WTC11 (cell line): Measurements from ENCODE around the gene RAP1GAP. TPM values are rescaled to one million over a fixed set of nuclear protein-coding genes. Genes with fewer than 3 reads are reported as not detected.
A peak's percentile ranks its signal among the peaks of the same experiment; 100 is the strongest.

Experiments used
- ATAC-seq: fragments of 200-7000 bp; cut with Tn5 transposase; 2 replicates; pipeline ENCODE4 v1.10.0; 2021; ENCODE audit warnings: mild to moderate bottlenecking, moderate library complexity
- CTCF ChIA-PET: fragments of 300-600 bp; sonication (Branson Sonifier 250); formaldehyde crosslinking; loops from one replicate; lab custom pipeline; 2021; ENCODE audit warnings: antibody characterized with exemption; lab: Charles Lee
- POLR2A ChIA-PET: fragments of 350-600 bp; sonication (Branson Sonifier 250); formaldehyde crosslinking; loops from one replicate; lab custom pipeline; 2021; ENCODE audit warnings: antibody characterized with exemption; lab: Charles Lee
- DNase-seq: peaks from one replicate; pipeline ENCODE4 v3.0.0; 2021; ENCODE audit warnings: low spot score
- H3K27ac Mint-ChIP-seq: 2 replicates; pipeline ENCODE4 v1.8.0; 2021; ENCODE audit warnings: mixed read lengths
- H3K27me3 Mint-ChIP-seq: 2 replicates; pipeline ENCODE4 v1.8.0; 2021; ENCODE audit warnings: low read depth, mild to moderate bottlenecking, moderate library complexity, mixed read lengths
- H3K36me3 Mint-ChIP-seq: 2 replicates; pipeline ENCODE4 v1.8.0; 2021; ENCODE audit warnings: mixed read lengths
- H3K4me1 Mint-ChIP-seq: 2 replicates; pipeline ENCODE4 v1.8.0; 2022; ENCODE audit warnings: mixed read lengths
- H3K4me3 Mint-ChIP-seq: 2 replicates; pipeline ENCODE4 v1.8.0; 2021; ENCODE audit warnings: mild to moderate bottlenecking, moderate library complexity, mixed read lengths
- H3K9me3 Mint-ChIP-seq: 2 replicates; pipeline ENCODE4 v1.8.0; 2021; ENCODE audit warnings: mixed read lengths
- ARID4B ChIP-seq: sonication (generic); formaldehyde crosslinking; IDR thresholded peaks from 2 replicates; pipeline ENCODE4 v1.8.0; 2023; ENCODE audit warnings: missing genetic modification reagents, mild to moderate bottlenecking, borderline replicate concordance
- ATF2 ChIP-seq: sonication (generic); formaldehyde crosslinking; IDR thresholded peaks from 2 replicates; pipeline ENCODE4 v1.8.1; 2022; ENCODE audit warnings: low read depth, missing genetic modification reagents, borderline replicate concordance
- ATF3 ChIP-seq: sonication (generic); formaldehyde crosslinking; conservative IDR thresholded peaks from 2 replicates; pipeline ENCODE4 v1.8.1; 2022; ENCODE audit warnings: mild to moderate bottlenecking, missing genetic modification reagents
- CTCF ChIP-seq: fragments of 200-600 bp; IDR thresholded peaks from 2 replicates; pipeline ENCODE4 v1.8.0; 2022; ENCODE audit warnings: antibody characterized with exemption
- E2F1 ChIP-seq: sonication (generic); formaldehyde crosslinking; IDR thresholded peaks from 2 replicates; pipeline ENCODE4 v1.8.0; 2022; ENCODE audit warnings: mild to moderate bottlenecking, missing genetic modification reagents
- E2F5 ChIP-seq: sonication (generic); formaldehyde crosslinking; IDR thresholded peaks from 2 replicates; pipeline ENCODE4 v1.8.1; 2022; ENCODE audit warnings: mild to moderate bottlenecking, moderate library complexity, missing genetic modification reagents
- FOXP1 ChIP-seq: sonication (generic); formaldehyde crosslinking; IDR thresholded peaks from 2 replicates; pipeline ENCODE4 v1.8.0; 2022; ENCODE audit warnings: missing genetic modification reagents, mild to moderate bottlenecking, moderate library complexity, borderline replicate concordance
- HMGA2 ChIP-seq: fragments of 250-450 bp; sonication (Bioruptor Pico); IDR thresholded peaks from 2 replicates; pipeline ENCODE4 v1.4.0; 2021; ENCODE audit warnings: mild to moderate bottlenecking, moderate library complexity
- JAZF1 ChIP-seq: fragments of 250-450 bp; sonication (Bioruptor Pico); IDR thresholded peaks from 2 replicates; pipeline ENCODE4 v1.9.0; 2021; ENCODE audit warnings: moderate library complexity, mild to moderate bottlenecking, inconsistent platforms
- KAT7 ChIP-seq: sonication (generic); formaldehyde crosslinking; IDR thresholded peaks from 2 replicates; pipeline ENCODE4 v1.8.1; 2023; ENCODE audit warnings: missing genetic modification reagents, mild to moderate bottlenecking, borderline replicate concordance
- NFYB ChIP-seq: sonication (generic); formaldehyde crosslinking; conservative IDR thresholded peaks from 2 replicates; pipeline ENCODE4 v1.8.0; 2022; ENCODE audit warnings: low read depth, missing genetic modification reagents
- NR2C2 ChIP-seq: sonication (generic); formaldehyde crosslinking; IDR thresholded peaks from 2 replicates; pipeline ENCODE4 v1.8.0; 2022; ENCODE audit warnings: mild to moderate bottlenecking, missing genetic modification reagents
- NR3C1 ChIP-seq: sonication (generic); formaldehyde crosslinking; conservative IDR thresholded peaks from 2 replicates; pipeline ENCODE4 v1.8.1; 2023; ENCODE audit warnings: low read depth, mild to moderate bottlenecking, missing genetic modification reagents
- PRRX2 ChIP-seq: fragments of 250-450 bp; sonication (Bioruptor Pico); IDR thresholded peaks from 2 replicates; pipeline ENCODE4 v1.8.0; 2021; ENCODE audit warnings: mild to moderate bottlenecking
- RELA ChIP-seq: sonication (generic); formaldehyde crosslinking; IDR thresholded peaks from 2 replicates; pipeline ENCODE4 v1.8.1; 2022; ENCODE audit warnings: missing genetic modification reagents, mild to moderate bottlenecking, borderline replicate concordance
- ZMAT4 ChIP-seq: fragments of 250-450 bp; sonication (Bioruptor Pico); IDR thresholded peaks from 2 replicates; pipeline ENCODE4 v1.9.0; 2021; ENCODE audit warnings: mild to moderate bottlenecking
- ZNF232 ChIP-seq: sonication (generic); formaldehyde crosslinking; IDR thresholded peaks from 2 replicates; pipeline ENCODE4 v1.8.0; 2022; ENCODE audit warnings: mild to moderate bottlenecking, missing genetic modification reagents
- ZNF281 ChIP-seq: sonication (generic); formaldehyde crosslinking; IDR thresholded peaks from 2 replicates; pipeline ENCODE4 v1.8.0; 2023; ENCODE audit warnings: mild to moderate bottlenecking, missing genetic modification reagents
- total RNA-seq: library from RNA; stranded (reverse); gene quantifications from 3 replicates; pipeline ENCODE4 v1.2.3, GENCODE V29; 2021

Gene RAP1GAP
- total RNA-seq, 1 experiment from 2014 or later: 7.6 TPM

- Mint-ChIP-seq H3K27me3 (peaks cover 23% of the 10 kb centered on the region), H3K27ac (no peak overlapping the region), H3K9me3 (no peaks in the 10 kb centered on the region), H3K4me3 (peak overlapping the region; percentile 74), H3K4me1 (peaks cover 24% of the 10 kb centered on the region), H3K36me3 (no peaks in the 10 kb centered on the region)
- ATAC-seq: peak; percentile 73
- ChIA-PET POLR2A (interaction anchor here (0.5 to 0.6 kb wide), 2 partner anchors 94 to 411 kb away, joined by 3 read pairs; no protein-coding TSS in a partner anchor), CTCF (interaction anchor here (0.6 to 1.9 kb wide), 5 partner anchors 12 to 390 kb away, joined by 3 to 8 read pairs (median 4); no protein-coding TSS in a partner anchor)
- TF ChIP-seq HMGA2 (CRISPR knock-in tag) (no peak), RELA (CRISPR knock-in tag) (no peak), FOXP1 (CRISPR knock-in tag) (no peak), E2F5 (CRISPR knock-in tag) (no peak), ATF3 (CRISPR knock-in tag) (no peak), NFYB (CRISPR knock-in tag) (no peak)
- DNase-seq: peak; percentile 64
Observed at GRCh38 chr1:21622466-21623315, 46.5 kb downstream of the RAP1GAP start.

GRCh38 chr1:21621761-21622436 is 47.3 kb downstream of the RAP1GAP start:
- POLR2A ChIA-PET: interaction anchor here (0.5 to 1.0 kb wide), 3 partner anchors 14 to 412 kb away, joined by 3 read pairs; no protein-coding TSS in a partner anchor
- H3K9me3 Mint-ChIP-seq: no peaks in the 10 kb centered on the region

More at GRCh38 chr1:21621761-21622436, 47.3 kb downstream of the RAP1GAP start:
- CTCF ChIA-PET: interaction anchor here (0.7 to 1.9 kb wide), 4 partner anchors 11 to 390 kb away, joined by 3 to 8 read pairs (median 4); no protein-coding TSS in a partner anchor
- H3K27ac Mint-ChIP-seq: no peak overlapping the region
- DNase-seq (no peak), ATAC-seq (peak; percentile 7)
- no peaks in the 10 kb centered on the region for H3K36me3 Mint-ChIP-seq
- TF ChIP-seq KAT7 (CRISPR knock-in tag) (no peak), NR3C1 (CRISPR knock-in tag) (no peak), NR2C2 (CRISPR knock-in tag) (no peak), PRRX2 (no peak), JAZF1 (CRISPR knock-in tag) (no peak), ZNF281 (CRISPR knock-in tag) (no peak), E2F1 (CRISPR knock-in tag) (no peak), ATF2 (CRISPR knock-in tag) (no peak), CTCF (no peak), ZMAT4 (CRISPR knock-in tag) (no peak), ARID4B (no peak), FOXP1 (CRISPR knock-in tag) (no peak), ZNF232 (CRISPR knock-in tag) (no peak)
- peaks cover 23% of the 10 kb centered on the region for H3K27me3 Mint-ChIP-seq
- peaks cover 24% of the 10 kb centered on the region for H3K4me1 Mint-ChIP-seq
- H3K4me3 Mint-ChIP-seq: peak overlapping the region; percentile 69
